HepG2 (cell line): ENCODE data around the gene ABHD1. TPM values are rescaled to one million over a fixed set of nuclear protein-coding genes. Genes with fewer than 3 reads are reported as not detected.
"Not testable (repeated sequence)": the region's sequence is repeated elsewhere in the genome, so short reads cannot be mapped to it uniquely, and the experiment has no call there.

Source experiments
- ATAC-seq: fragments of 200-7000 bp; cut with Tn5 transposase; 3 replicates; pipeline ENCODE4 v1.9.1; 2020; ENCODE audit warnings: mild to moderate bottlenecking, moderate library complexity
- BruUV-seq: library from RNA; stranded (reverse); fragments of 400-500 nt; replicated peaks from 2 replicates; lab custom pipeline; 2021; lab: Mats Ljungman, UMichigan
- CTCF ChIA-PET: fragments of 300-600 bp; formaldehyde crosslinking; extraction: SDS; loops from one replicate; lab custom pipeline; 2021; ENCODE audit warnings: low total read pairs, inconsistent platforms, low intra/inter-chr PET ratio; lab: Yijun Ruan, JAX
- POLR2A ChIA-PET: fragments of 350-600 bp; sonication (Branson Sonifier 250); formaldehyde crosslinking; loops from one replicate; lab custom pipeline; 2020; ENCODE audit warnings: antibody characterized with exemption, inconsistent platforms; lab: Yijun Ruan, JAX
- DNase-seq: peaks from one replicate; pipeline ENCODE4 v3.0.0-alpha.2; 2015; ENCODE audit warnings: low spot score
- FAIRE-seq: peaks from 3 replicates; lab custom pipeline; 2011; peaks lifted over from hg19 to GRCh38; lab: Jason Lieb, UNC
- H2AFZ ChIP-seq: one replicate; pipeline ENCODE4 v1.6.1; 2011; ENCODE audit warnings: low read length, inconsistent platforms
- H3K27ac ChIP-seq: fragments of 300-600 bp; 3 replicates; pipeline ENCODE4 v1.8.0; 2011; ENCODE audit warnings: mixed run types, mild to moderate bottlenecking, mixed read lengths, low read length, inconsistent platforms; ENCODE audit not compliant: insufficient read depth; ENCODE audit errors: extremely low read length
- H3K27me3 ChIP-seq, 2 experiments: fragments of 200-600 bp in 1 of 2; 2 replicates in 1 of 2; 3 replicates in 1 of 2; pipeline versions ENCODE4 v1.6.0 to v1.8.0; 2011; ENCODE audit warnings: low read length in 2 of 2, mild to moderate bottlenecking in 2 of 2, moderate library complexity in 2 of 2, inconsistent platforms in 1 of 2; ENCODE audit not compliant: insufficient read depth in 2 of 2, control insufficient read depth in 1 of 2
- H3K36me3 ChIP-seq, 2 experiments: fragments of 200-600 bp in 1 of 2; replicated peaks in 1 of 2; 2 replicates in 1 of 2; 3 replicates in 1 of 2; pipeline versions ENCODE4 v1.5.1 to v1.8.0; 2011; ENCODE audit warnings: low read length in 2 of 2, inconsistent platforms in 1 of 2; ENCODE audit not compliant: insufficient read depth in 2 of 2, control insufficient read depth in 1 of 2
- H3K4me1 ChIP-seq: 2 replicates; pipeline ENCODE4 v1.5.1; 2012; ENCODE audit warnings: low read length, inconsistent platforms; ENCODE audit not compliant: insufficient read depth
- H3K4me2 ChIP-seq: 2 replicates; pipeline ENCODE4 v1.6.0; 2011; ENCODE audit warnings: low read depth, low read length, inconsistent platforms
- H3K4me3 ChIP-seq, 3 experiments: fragments of 200-600 bp in 1 of 3; sonication (generic), shearing (Covaris generic) in 1 of 3; replicated peaks in 1 of 3; 2 replicates each; pipeline ENCODE4 v1.5.1; 2011 to 2016; ENCODE audit warnings: low read length in 3 of 3, inconsistent platforms in 2 of 3, low read depth in 2 of 3, mild to moderate bottlenecking in 2 of 3, control low read depth in 1 of 3, mixed read lengths in 1 of 3; ENCODE audit not compliant: insufficient read depth in 1 of 3
- H3K79me2 ChIP-seq: one replicate; pipeline ENCODE4 v1.6.1; 2011; ENCODE audit warnings: low read length, inconsistent platforms; ENCODE audit not compliant: insufficient read depth
- H3K9ac ChIP-seq: 2 replicates; pipeline ENCODE4 v1.6.0; 2011; ENCODE audit warnings: mild to moderate bottlenecking, low read depth, low read length, inconsistent platforms; ENCODE audit not compliant: insufficient read depth
- H3K9me3 ChIP-seq: 2 replicates; pipeline ENCODE4 v1.5.1; 2012; ENCODE audit warnings: mild to moderate bottlenecking, low read length
- H4K20me1 ChIP-seq: 2 replicates; pipeline ENCODE4 v1.6.0; 2011; ENCODE audit warnings: inconsistent platforms, mild to moderate bottlenecking, low read length, moderate library complexity; ENCODE audit not compliant: insufficient read depth
- ATF1 ChIP-seq: IDR thresholded peaks from 2 replicates; pipeline ENCODE4 v1.6.1; 2016; ENCODE audit warnings: mild to moderate bottlenecking, control low read depth
- CHD4 ChIP-seq: fragments of 200-600 bp; sonication (generic); IDR thresholded peaks from 2 replicates; pipeline ENCODE4 v1.7.0; 2017; ENCODE audit warnings: mild to moderate bottlenecking, low read length, borderline replicate concordance
- DR1 ChIP-seq: sonication (generic); formaldehyde crosslinking; IDR thresholded peaks from 2 replicates; pipeline ENCODE4 v1.8.0; 2021; ENCODE audit warnings: mild to moderate bottlenecking, missing genetic modification reagents, inconsistent platforms
- ELF4 ChIP-seq: sonication (generic); formaldehyde crosslinking; IDR thresholded peaks from 2 replicates; pipeline ENCODE4 v1.5.0; 2020; ENCODE audit warnings: missing genetic modification reagents, mild to moderate bottlenecking, moderate library complexity, borderline replicate concordance
- GLI4 ChIP-seq: sonication (generic); formaldehyde crosslinking; IDR thresholded peaks from 2 replicates; pipeline ENCODE4 v1.5.1; 2020; ENCODE audit warnings: missing genetic modification reagents, mild to moderate bottlenecking, moderate library complexity, borderline replicate concordance
- MIER2 ChIP-seq: IDR thresholded peaks from 2 replicates; pipeline ENCODE4 v1.6.1; 2016; ENCODE audit warnings: missing biosample characterization, missing genetic modification reagents
- REPIN1 ChIP-seq: sonication (generic); formaldehyde crosslinking; IDR thresholded peaks from 2 replicates; pipeline ENCODE4 v1.8.0; 2022; ENCODE audit warnings: missing genetic modification reagents, low read depth, mild to moderate bottlenecking, borderline replicate concordance
- REXO4 ChIP-seq: sonication (generic); formaldehyde crosslinking; IDR thresholded peaks from 2 replicates; pipeline ENCODE4 v1.8.0; 2022; ENCODE audit warnings: missing genetic modification reagents, mild to moderate bottlenecking, borderline replicate concordance
- RFX3 ChIP-seq: IDR thresholded peaks from 2 replicates; pipeline ENCODE4 v1.6.1; 2016; ENCODE audit warnings: missing biosample characterization, missing genetic modification reagents
- WIZ ChIP-seq: sonication (generic); formaldehyde crosslinking; IDR thresholded peaks from 2 replicates; pipeline ENCODE4 v1.5.1; 2020; ENCODE audit warnings: mild to moderate bottlenecking, missing genetic modification reagents
- ZBTB38 ChIP-seq: sonication (generic); formaldehyde crosslinking; IDR thresholded peaks from 2 replicates; pipeline ENCODE4 v1.5.1; 2020; ENCODE audit warnings: mild to moderate bottlenecking, missing genetic modification reagents
- ZNF614 ChIP-seq: IDR thresholded peaks from 2 replicates; pipeline ENCODE4 v1.6.1; 2018; ENCODE audit warnings: missing biosample characterization, missing genetic modification reagents, inconsistent platforms, borderline replicate concordance
- ZNF616 ChIP-seq: sonication (generic); formaldehyde crosslinking; IDR thresholded peaks from 2 replicates; pipeline ENCODE4 v1.5.0; 2020; ENCODE audit warnings: low read depth, mild to moderate bottlenecking, missing genetic modification reagents
- ZNF777 ChIP-seq: sonication (generic); formaldehyde crosslinking; IDR thresholded peaks from 2 replicates; pipeline ENCODE4 v1.4.0; 2020; ENCODE audit warnings: missing genetic modification reagents
- ZNF879 ChIP-seq: sonication (generic); formaldehyde crosslinking; IDR thresholded peaks from 2 replicates; pipeline ENCODE4 v1.8.1; 2023; ENCODE audit warnings: missing genetic modification reagents
- ZZZ3 ChIP-seq: sonication (generic); formaldehyde crosslinking; IDR thresholded peaks from 2 replicates; pipeline ENCODE4 v1.4.0; 2020; ENCODE audit warnings: missing genetic modification reagents, mild to moderate bottlenecking, borderline replicate concordance
- WGBS: methylation state at CpG from one replicate; pipeline ENCODE4 v1.1.6; 2017; ENCODE audit warnings: low lambda C conversion rate; 5-methylcytosine and 5-hydroxymethylcytosine counted together
- in situ Hi-C: cut with HindIII; loops from 2 replicates; pipeline ENCODE4 v1.10.0; 2017; ENCODE audit warnings: low pct_unique_long_range_greater_than_20kb; ENCODE audit not compliant: extremely low pct_ligation_motif_present
- intact Hi-C: fragments of 100-400 bp; cut with micrococcal nuclease; formaldehyde crosslinking; loops from one replicate; pipeline ENCODE4 v1.10.0; 2022; ENCODE audit not compliant: unreplicated experiment
- polyA plus RNA-seq, 8 experiments: library from polyadenylated mRNA; depleted of rRNA in 3 of 8; stranded (reverse) in 7 of 8; unstranded in 1 of 8; fragments of >200 nt; fragmentation: Illumina TruSeq in 4 of 8; extraction: Trizol in 4 of 8; gene quantifications; 2 replicates each; pipeline versions ENCODE4 v1.2.1 to v1.2.3, GENCODE V29; 2011 to 2016; ENCODE audit warnings: low read depth in 4 of 8, missing spikeins in 1 of 8, mixed read lengths in 1 of 8; ENCODE audit not compliant: insufficient read depth in 1 of 8
- total RNA-seq, 5 experiments: library from RNA; depleted of rRNA; stranded (reverse); fragments of >200 nt; fragmentation: Illumina TruSeq; extraction: Trizol; gene quantifications; 2 replicates each; pipeline ENCODE4 v1.2.3, GENCODE V29; 2016; ENCODE audit warnings: low read depth in 1 of 5
- TF ChIP-seq, protein P1 (sequence below): IDR thresholded peaks from 2 replicates; pipeline ENCODE4 v1.6.1; 2016; ENCODE audit warnings: missing compliant biosample characterization, missing genetic modification reagents, borderline replicate concordance

Gene ABHD1
- total and polyA plus RNA-seq, 2 of the 13 experiments (the other 11 are each of a cell fraction or from before 2014, with no cell fraction given), result 0.04 to 0.81 TPM

DNA sequence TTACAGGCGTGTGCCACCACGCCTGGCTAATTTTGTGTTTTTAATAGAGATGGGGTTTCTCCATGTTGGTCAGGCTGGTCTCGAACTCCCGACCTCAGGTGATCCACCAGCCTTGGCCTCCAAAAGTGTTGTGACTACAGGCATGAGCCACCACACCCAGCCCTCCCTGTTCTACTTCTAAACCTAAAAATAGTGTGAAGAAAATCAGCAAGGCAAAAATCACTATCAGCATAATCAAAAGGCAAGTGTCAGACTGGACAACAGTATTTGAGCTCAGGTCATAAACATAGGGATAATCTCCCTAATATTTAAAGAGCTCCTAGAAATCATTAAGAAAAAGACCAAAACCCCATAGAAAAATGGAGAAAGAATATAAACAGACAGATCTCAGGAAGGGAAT, 52.2 kb downstream of the ABHD1 start:
- in situ Hi-C loops, result not testable (repeated sequence)

DNA sequence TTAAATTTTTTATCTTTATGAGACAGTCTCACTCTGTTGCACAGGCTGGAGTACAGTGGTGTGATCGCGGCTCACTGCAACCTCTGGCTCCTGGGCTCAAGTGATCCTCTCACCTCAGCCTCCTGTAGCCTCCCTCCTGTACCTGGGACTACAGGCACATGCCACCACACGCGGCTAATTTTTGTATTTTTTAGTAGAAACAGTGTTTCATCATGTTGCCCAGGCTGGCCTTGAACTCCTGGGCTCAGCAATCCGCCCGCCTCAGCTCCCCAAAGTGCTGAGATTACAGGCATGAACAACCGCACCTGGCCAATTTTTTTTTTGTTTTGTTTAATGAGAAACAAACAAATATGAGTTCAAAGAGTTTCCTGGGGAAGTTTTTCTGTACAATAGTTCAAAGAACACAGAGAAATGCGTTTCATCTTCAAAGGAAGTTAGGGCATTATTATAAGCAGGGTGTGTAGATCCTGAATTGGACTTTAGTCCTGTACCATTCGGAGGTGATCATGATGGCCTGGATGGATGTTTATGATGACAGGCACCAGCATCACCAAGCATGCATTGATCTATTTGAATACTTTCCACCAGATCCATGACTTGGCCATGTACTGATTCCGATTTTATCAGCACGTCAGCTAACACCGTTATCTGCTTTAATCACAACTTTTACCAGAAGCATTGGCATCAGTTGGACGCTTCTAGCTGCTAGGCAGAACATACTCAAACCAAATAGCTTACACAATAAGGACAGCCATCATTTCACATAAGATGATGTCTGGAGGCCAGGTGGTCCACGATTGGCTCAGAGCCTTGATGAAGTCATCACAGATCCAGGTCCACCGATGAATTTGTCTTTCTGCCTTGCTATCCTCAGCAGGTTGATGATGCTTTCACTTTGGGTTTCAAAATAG, 54.1 kb downstream of the ABHD1 start:
- CTCF ChIA-PET, result no interaction called here
- POLR2A ChIA-PET, result interaction anchor here (0.7 to 3.8 kb wide), 14 partner anchors 8 to 105 kb away, joined by 3 to 19 read pairs (median 4); partner anchors contain the start of genes ABHD1, KHK and PREB
- H3K27ac ChIP-seq, result peak overlapping the region; percentile 94
- TF ChIP-seq, protein P1, sequence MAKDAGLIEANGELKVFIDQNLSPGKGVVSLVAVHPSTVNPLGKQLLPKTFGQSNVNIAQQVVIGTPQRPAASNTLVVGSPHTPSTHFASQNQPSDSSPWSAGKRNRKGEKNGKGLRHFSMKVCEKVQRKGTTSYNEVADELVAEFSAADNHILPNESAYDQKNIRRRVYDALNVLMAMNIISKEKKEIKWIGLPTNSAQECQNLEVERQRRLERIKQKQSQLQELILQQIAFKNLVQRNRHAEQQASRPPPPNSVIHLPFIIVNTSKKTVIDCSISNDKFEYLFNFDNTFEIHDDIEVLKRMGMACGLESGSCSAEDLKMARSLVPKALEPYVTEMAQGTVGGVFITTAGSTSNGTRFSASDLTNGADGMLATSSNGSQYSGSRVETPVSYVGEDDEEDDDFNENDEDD (CRISPR knock-in tag), result peak; percentile 26; the same call in 1 of the 2 replicates
- no peak for TF ChIP-seq ZNF777 (CRISPR knock-in tag)
- 0 out of 2 replicates have a peak, but pooled peaks have one; percentile 32 for TF ChIP-seq REPIN1
- no peak for TF ChIP-seq ZNF616 (CRISPR knock-in tag)
- no peak for TF ChIP-seq REXO4 (CRISPR knock-in tag)
- no peak for TF ChIP-seq MIER2
- TF ChIP-seq ZZZ3 (CRISPR knock-in tag), result no peak
- TF ChIP-seq DR1 (CRISPR knock-in tag), result no peak
- no peak; the same call in 1 of the 2 replicates for TF ChIP-seq CHD4
- TF ChIP-seq ZNF614, result no peak; the same call in none of the 2 replicates
- TF ChIP-seq ZNF879 (CRISPR knock-in tag), result no peak
- TF ChIP-seq RFX3 (CRISPR knock-in tag), result no peak
- no peak; the same call in 1 of the 2 replicates for TF ChIP-seq ELF4 (CRISPR knock-in tag)
- TF ChIP-seq GLI4, result 0 out of 2 replicates have a peak, but pooled peaks have one; percentile 6
- peak; percentile 82; the same call in 1 of the 2 replicates for TF ChIP-seq ATF1

More for the DNA sequence above, 52.2 kb downstream of the ABHD1 start:
- CTCF ChIA-PET, H3K4me2 ChIP-seq, H3K36me3 ChIP-seq, H3K79me2 ChIP-seq, BruUV-seq, ATAC-seq, FAIRE-seq, H2AFZ ChIP-seq, H4K20me1 ChIP-seq, H3K9me3 ChIP-seq, H3K4me3 ChIP-seq, DNase-seq, intact Hi-C loops, H3K9ac ChIP-seq, H3K27me3 ChIP-seq: not testable (repeated sequence)
- Histone ChIP-seq H3K4me1 (peaks cover 100% of the 10 kb centered on the region), H3K27ac (peak overlapping the region; percentile 94)
- POLR2A ChIA-PET, result interaction anchor here (1.0 to 3.8 kb wide), 5 partner anchors 9 to 82 kb away, joined by 3 to 19 read pairs (median 3); partner anchors contain the start of gene PREB
- TF ChIP-seq WIZ (CRISPR knock-in tag) (0 out of 2 replicates have a peak, but pooled peaks have one; percentile 37), ZBTB38 (0 out of 2 replicates have a peak, but pooled peaks have one; percentile 5)
- WGBS, result 94% methylated on average over 4 of the region's 4 CpGs

More for the DNA sequence above, 54.1 kb downstream of the ABHD1 start:
- Histone ChIP-seq H3K79me2 (no peaks in the 10 kb centered on the region), H3K4me2 (peak overlapping the region; percentile 55), H3K4me1 (peaks cover 100% of the 10 kb centered on the region), H4K20me1 (no peaks in the 10 kb centered on the region), H3K9ac (peak overlapping the region; percentile 71), H3K9me3 (no peaks in the 10 kb centered on the region), H2AFZ (no peak overlapping the region), H3K36me3 (no peaks in the 10 kb centered on the region; a peak in 1 of 5 replicates), H3K4me3 (peak overlapping the region in 1 of 3 experiments; percentile 29; a peak in 1 of 6 replicates), H3K27me3 (no peaks in the 10 kb centered on the region)
- 6% methylated on average over 15 of the region's 15 CpGs for WGBS
- intact Hi-C loops, result loop anchor here (1.0 kb wide), 1 partner anchor 79 kb away; no protein-coding TSS in a partner anchor
- in situ Hi-C loops, result no loop called here
- ATAC-seq (peak; percentile 86), FAIRE-seq (peak; percentile 76), DNase-seq (peak; percentile 99)
- BruUV-seq, result no TSS peak
